NT2/D1 (cell line): Measurements from ENCODE around the gene FAM76A.

Source experiments
- SUZ12 ChIP-seq: IDR thresholded peaks from 2 replicates; pipeline ENCODE4 v1.6.1; 2011; ENCODE audit not compliant: insufficient read length, insufficient read depth; ENCODE audit errors: extremely low read depth
- YY1 ChIP-seq: IDR thresholded peaks from 2 replicates; pipeline ENCODE4 v1.6.1; 2011; ENCODE audit not compliant: insufficient read length, insufficient read depth
- ZNF274 ChIP-seq: IDR thresholded peaks from 2 replicates; pipeline ENCODE4 v1.6.1; 2011; ENCODE audit warnings: mild to moderate bottlenecking, low read depth, low read length

- TF ChIP-seq YY1: no peak
- no peak for TF ChIP-seq ZNF274
- TF ChIP-seq SUZ12: no peak
Measured at GRCh38 chr1:27774654-27775053, 48.9 kb downstream of the FAM76A start.
